ENCODE data around the gene BTG1. TPM values are rescaled to one million over a fixed set of nuclear protein-coding genes. Genes with fewer than 3 reads are reported as not detected.

BTG1 gene
- total RNA-seq, 1 experiment from 2014 or later: 72.4 TPM

- Histone ChIP-seq H3K4me2 (peak overlapping the region; percentile 89), H3K9me2 (ENCODE audit: insufficient read depth) (no peaks in the 10 kb centered on the region), H4K20me1 (ENCODE audit: insufficient read depth) (peaks cover 29% of the 10 kb centered on the region), H3K36me3 (ENCODE audit: low read depth) (peaks cover 27% of the 10 kb centered on the region), H3K79me2 (ENCODE audit: low read depth) (peaks cover 39% of the 10 kb centered on the region), H3K9me3 (ENCODE audit: insufficient read depth, low read depth) (no peaks in the 10 kb centered on the region), H3K4me1 (replicated peaks; ENCODE audit: insufficient read depth) (peaks cover 34% of the 10 kb centered on the region), H3K4me3 (peak overlapping the region; percentile 86), H2AFZ (peak overlapping the region; percentile 79), H3F3A (ENCODE audit: insufficient read depth, low read depth) (peaks cover 21% of the 10 kb centered on the region), H3K27me3 (ENCODE audit: insufficient read depth, low read depth) (no peaks in the 10 kb centered on the region), H3K27ac (peak overlapping the region; percentile 68)
- POLR2A ChIA-PET (ENCODE audit: unreplicated experiment): interaction anchor here (0.5 to 1.3 kb wide), 14 partner anchors 15 to 1179 kb away, joined by 3 to 36 read pairs (median 6); no protein-coding TSS in a partner anchor
- TF ChIP-seq, protein P1, sequence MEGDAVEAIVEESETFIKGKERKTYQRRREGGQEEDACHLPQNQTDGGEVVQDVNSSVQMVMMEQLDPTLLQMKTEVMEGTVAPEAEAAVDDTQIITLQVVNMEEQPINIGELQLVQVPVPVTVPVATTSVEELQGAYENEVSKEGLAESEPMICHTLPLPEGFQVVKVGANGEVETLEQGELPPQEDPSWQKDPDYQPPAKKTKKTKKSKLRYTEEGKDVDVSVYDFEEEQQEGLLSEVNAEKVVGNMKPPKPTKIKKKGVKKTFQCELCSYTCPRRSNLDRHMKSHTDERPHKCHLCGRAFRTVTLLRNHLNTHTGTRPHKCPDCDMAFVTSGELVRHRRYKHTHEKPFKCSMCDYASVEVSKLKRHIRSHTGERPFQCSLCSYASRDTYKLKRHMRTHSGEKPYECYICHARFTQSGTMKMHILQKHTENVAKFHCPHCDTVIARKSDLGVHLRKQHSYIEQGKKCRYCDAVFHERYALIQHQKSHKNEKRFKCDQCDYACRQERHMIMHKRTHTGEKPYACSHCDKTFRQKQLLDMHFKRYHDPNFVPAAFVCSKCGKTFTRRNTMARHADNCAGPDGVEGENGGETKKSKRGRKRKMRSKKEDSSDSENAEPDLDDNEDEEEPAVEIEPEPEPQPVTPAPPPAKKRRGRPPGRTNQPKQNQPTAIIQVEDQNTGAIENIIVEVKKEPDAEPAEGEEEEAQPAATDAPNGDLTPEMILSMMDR (conservative IDR thresholded peaks at IDR 0.05): no peak
- TF ChIP-seq EZH2 (IDR thresholded peaks at IDR 0.05; ENCODE audit: low read depth): no peak
- BruUV-seq (replicated peaks): TSS peak; percentile 82
- intact Hi-C loops (cut with micrococcal nuclease; ENCODE audit: unreplicated experiment): loop anchor here (2.0 to 10.0 kb wide), 5 partner anchors 14 to 572 kb away; no protein-coding TSS in a partner anchor
- CTCF ChIA-PET: interaction anchor here (0.6 to 1.3 kb wide), 4 partner anchors 70 to 424 kb away, joined by 3 read pairs; no protein-coding TSS in a partner anchor
- DNase-seq: no peak
Measured at GRCh38 chr12:92146497-92147224, 1.0 kb upstream of the BTG1 start.

DNA sequence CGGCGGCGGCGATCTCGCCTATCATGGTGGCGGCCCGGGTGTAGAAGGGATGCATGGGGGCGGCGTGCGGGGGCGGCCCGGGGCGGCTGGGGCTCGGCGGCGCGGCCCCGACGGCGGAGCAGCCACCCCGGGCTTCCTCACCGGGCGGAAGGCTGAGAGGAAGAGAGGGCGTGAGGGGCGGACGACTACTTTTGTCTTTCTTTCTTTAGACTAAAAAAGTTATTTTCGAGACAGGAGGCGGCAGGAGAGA is 240 bp downstream of the BTG1 start:
- intact Hi-C loops (cut with micrococcal nuclease; ENCODE audit: unreplicated experiment): loop anchor here (1.0 to 10.0 kb wide), 9 partner anchors 65 to 763 kb away; no protein-coding TSS in a partner anchor

More for the DNA sequence above, 240 bp downstream of the BTG1 start:
- peaks cover 39% of the 10 kb centered on the region for H3K36me3 ChIP-seq (ENCODE audit: low read depth)
- H3K4me2 ChIP-seq: peak overlapping the region; percentile 96
- peak overlapping the region; percentile 96 for H3K27ac ChIP-seq
- H3F3A ChIP-seq (ENCODE audit: insufficient read depth, low read depth): peaks cover 25% of the 10 kb centered on the region
- peaks cover 38% of the 10 kb centered on the region for H4K20me1 ChIP-seq (ENCODE audit: insufficient read depth)
- peak overlapping the region; percentile 72 for H3K4me3 ChIP-seq
- no peaks in the 10 kb centered on the region for H3K9me2 ChIP-seq (ENCODE audit: insufficient read depth)
- H2AFZ ChIP-seq: peak overlapping the region; percentile 72; the same call in 1 of the 2 replicates
- no peak for TF ChIP-seq EZH2 (IDR thresholded peaks at IDR 0.05; ENCODE audit: low read depth)
- TF ChIP-seq, protein P1 (conservative IDR thresholded peaks at IDR 0.05): no peak
- ChIA-PET CTCF (interaction anchor here (0.5 to 1.3 kb wide), 3 partner anchors 118 to 425 kb away, joined by 3 read pairs; no protein-coding TSS in a partner anchor), POLR2A (ENCODE audit: unreplicated experiment) (interaction anchor here (0.5 to 1.3 kb wide), 23 partner anchors 8 to 1136 kb away, joined by 3 to 19 read pairs (median 5); no protein-coding TSS in a partner anchor)
- DNase-seq: no peak
- no peaks in the 10 kb centered on the region for H3K9me3 ChIP-seq (ENCODE audit: insufficient read depth, low read depth)
- H3K79me2 ChIP-seq (ENCODE audit: low read depth): peaks cover 52% of the 10 kb centered on the region
- peaks cover 47% of the 10 kb centered on the region for H3K4me1 ChIP-seq (replicated peaks; ENCODE audit: insufficient read depth)
- no TSS peak for BruUV-seq (replicated peaks)
- no peaks in the 10 kb centered on the region for H3K27me3 ChIP-seq (ENCODE audit: insufficient read depth, low read depth)

Measured in PC-9 (cell line).